GM12878 (cell line): ENCODE measurements around the gene VEPH1. TPM values are rescaled to one million over a fixed set of nuclear protein-coding genes. Genes with fewer than 3 reads are reported as not detected.
A peak's percentile ranks its signal among the peaks of the same experiment; 100 is the strongest.

Experiments
- ATAC-seq: fragments of 200-7000 bp; cut with Tn5 transposase; 3 replicates; pipeline ENCODE4 v1.9.1; 2020; ENCODE audit warnings: mild to moderate bottlenecking, moderate library complexity
- BruUV-seq: library from RNA; stranded (reverse); fragments of 400-500 nt; replicated peaks from 2 replicates; lab custom pipeline; 2021; lab: Mats Ljungman, UMichigan
- CTCF ChIA-PET: fragments of 300-600 bp; sonication (Branson Sonifier 250); formaldehyde crosslinking; extraction: SDS; loops from one replicate; lab custom pipeline; 2021; ENCODE audit warnings: inconsistent platforms; lab: Yijun Ruan, JAX
- POLR2A ChIA-PET: fragments of 350-600 bp; formaldehyde crosslinking; extraction: SDS; loops from one replicate; lab custom pipeline; 2021; ENCODE audit warnings: inconsistent platforms; lab: Charles Lee
- RAD21 ChIA-PET: fragments of 300-600 bp; sonication (Branson Sonifier 250); formaldehyde crosslinking; loops from one replicate; lab custom pipeline; 2023; ENCODE audit warnings: antibody characterized with exemption; ENCODE audit not compliant: unreplicated experiment; lab: Charles Lee
- SMC1A ChIA-PET: fragments of 300-600 bp; sonication (Branson Sonifier 250); formaldehyde crosslinking; loops from one replicate; lab custom pipeline; 2023; ENCODE audit not compliant: unreplicated experiment, uncharacterized antibody; lab: Charles Lee
- DNase-seq: peaks from one replicate; pipeline ENCODE4 v3.0.0-alpha.2; 2011; ENCODE audit warnings: low read depth, low spot score
- FAIRE-seq: peaks from 3 replicates; lab custom pipeline; 2011; peaks lifted over from hg19 to GRCh38; lab: Jason Lieb, UNC
- H2AFZ ChIP-seq: 2 replicates; pipeline ENCODE4 v1.6.0; 2011; ENCODE audit warnings: low read depth, low read length, control low read depth; ENCODE audit not compliant: control insufficient read depth
- H3K27ac ChIP-seq: 2 replicates; pipeline ENCODE4 v1.5.1; 2011; ENCODE audit warnings: control low read depth; ENCODE audit not compliant: control insufficient read depth, insufficient read depth
- H3K27me3 ChIP-seq, 2 experiments: replicated peaks in 1 of 2; 2 replicates each; pipeline versions ENCODE4 v1.6.0 to v1.6.1; 2011; ENCODE audit warnings: low read length in 1 of 2; ENCODE audit not compliant: control insufficient read depth in 2 of 2, insufficient read depth in 2 of 2
- H3K36me3 ChIP-seq, 2 experiments: 2 replicates each; pipeline ENCODE4 v1.5.1; 2011; ENCODE audit warnings: low read length in 1 of 2; ENCODE audit not compliant: control insufficient read depth in 2 of 2, insufficient read depth in 2 of 2
- H3K4me1 ChIP-seq: 2 replicates; pipeline ENCODE4 v1.6.1; 2011; ENCODE audit warnings: mild to moderate bottlenecking, low read length, moderate library complexity, mixed read lengths; ENCODE audit not compliant: control insufficient read depth, insufficient read depth
- H3K4me2 ChIP-seq: 2 replicates; pipeline ENCODE4 v1.6.0; 2011; ENCODE audit warnings: control low read depth; ENCODE audit not compliant: control insufficient read depth, insufficient read depth
- H3K4me3 ChIP-seq: fragments of 200-600 bp; sonication (generic); 2 replicates; pipeline ENCODE4 v1.5.1; 2016
- H3K79me2 ChIP-seq: 2 replicates; pipeline ENCODE4 v1.6.0; 2011; ENCODE audit warnings: low read length; ENCODE audit not compliant: control insufficient read depth, insufficient read depth
- H3K9ac ChIP-seq: 2 replicates; pipeline ENCODE4 v1.8.0; 2011; ENCODE audit warnings: low read length, control low read depth, mixed read lengths; ENCODE audit not compliant: control insufficient read depth, insufficient read depth
- H3K9me3 ChIP-seq: replicated peaks from 3 replicates; pipeline ENCODE4 v1.5.1; 2011; ENCODE audit warnings: mild to moderate bottlenecking, low read length; ENCODE audit not compliant: control insufficient read depth, insufficient read depth
- H4K20me1 ChIP-seq: 2 replicates; pipeline ENCODE4 v1.6.0; 2011; ENCODE audit not compliant: control insufficient read depth, insufficient read depth
- CBX5 ChIP-seq: sonication (generic); IDR thresholded peaks from 2 replicates; pipeline ENCODE4 v1.6.1; 2016; ENCODE audit warnings: low read depth, moderate library complexity, mild to moderate bottlenecking, inconsistent platforms
- EP300 ChIP-seq, 2 experiments: fragments of 150-350 bp in 1 of 2; IDR thresholded peaks; 2 replicates each; pipeline ENCODE4 v1.6.1; 2011 to 2012; ENCODE audit warnings: low read depth in 2 of 2, low read length in 2 of 2, borderline replicate concordance in 1 of 2, improper control_type of control experiment in 1 of 2, inconsistent platforms in 1 of 2; ENCODE audit not compliant: control insufficient read depth in 1 of 2
- HDAC2 ChIP-seq: fragments of 200-600 bp; sonication (generic); IDR thresholded peaks from 2 replicates; pipeline ENCODE4 v1.6.1; 2017
- HDGF ChIP-seq: fragments of 450-650 bp; IDR thresholded peaks from 2 replicates; pipeline ENCODE4 v1.6.1; 2016; ENCODE audit warnings: antibody characterized with exemption
- KAT2A ChIP-seq: conservative IDR thresholded peaks from 2 replicates; pipeline ENCODE4 v1.6.1; 2011; ENCODE audit warnings: low read depth, low read length; ENCODE audit not compliant: control insufficient read depth
- KLF5 ChIP-seq: fragments of 450-650 bp; IDR thresholded peaks from 2 replicates; pipeline ENCODE4 v1.6.1; 2014; ENCODE audit warnings: mild to moderate bottlenecking; ENCODE audit not compliant: partially characterized antibody
- RAD21 ChIP-seq: IDR thresholded peaks from 2 replicates; pipeline ENCODE4 v1.6.1; 2011; ENCODE audit warnings: mild to moderate bottlenecking, low read depth, low read length, moderate library complexity; ENCODE audit not compliant: insufficient read depth
- RB1 ChIP-seq: fragments of 450-650 bp; formaldehyde crosslinking; IDR thresholded peaks from 2 replicates; pipeline ENCODE4 v1.6.1; 2017; ENCODE audit warnings: mild to moderate bottlenecking, borderline replicate concordance
- SMARCA5 ChIP-seq: fragments of 450-650 bp; IDR thresholded peaks from 2 replicates; pipeline ENCODE4 v1.6.1; 2017; ENCODE audit warnings: mild to moderate bottlenecking
- SMC3 ChIP-seq: IDR thresholded peaks from 2 replicates; pipeline ENCODE4 v1.6.1; 2011; ENCODE audit warnings: low read length, improper control_type of control experiment, borderline replicate concordance
- TAF1 ChIP-seq: IDR thresholded peaks from 2 replicates; pipeline ENCODE4 v1.6.1; 2011; ENCODE audit warnings: mild to moderate bottlenecking, low read depth, low read length, borderline replicate concordance
- WGBS: methylation state at CpG from one replicate; pipeline ENCODE4 v1.1.6; 2016; ENCODE audit warnings: low lambda C conversion rate; ENCODE audit not compliant: insufficient replicate concordance, insufficient coverage; ENCODE audit errors: missing lambda C conversion rate; 5-methylcytosine and 5-hydroxymethylcytosine counted together
- in situ Hi-C: fragments of 300-500 bp; cut with MboI; formaldehyde crosslinking; loops from 9 replicates; pipeline ENCODE4 v1.14.3; 2018; ENCODE audit warnings: mixed read lengths
- intact Hi-C: fragments of 100-400 bp; cut with micrococcal nuclease; formaldehyde crosslinking; loops from one replicate; pipeline ENCODE4 v1.14.2; 2022; ENCODE audit not compliant: unreplicated experiment
- polyA plus RNA-seq, 11 experiments: library from polyadenylated mRNA; depleted of rRNA in 4 of 11; unstranded in 6 of 11; stranded (reverse) in 5 of 11; fragments of >200 nt; fragmentation: Nextera tagmentation in 4 of 11; fragmentation: Illumina TruSeq in 1 of 11; extraction: Ambion mirVana in 4 of 11; extraction: Trizol in 1 of 11; gene quantifications; 1 replicate in 1 of 11; 2 replicates in 10 of 11; pipeline versions ENCODE4 v1.2.1 to v1.2.3, GENCODE V29; 2011 to 2016; ENCODE audit warnings: inconsistent platforms in 2 of 11, missing spikeins in 2 of 11, low read depth in 1 of 11
- total RNA-seq, 4 experiments: library from RNA; depleted of rRNA in 3 of 4; stranded (reverse); fragments of >200 nt in 3 of 4; fragmentation: Illumina TruSeq in 1 of 4; extraction: Trizol in 1 of 4; gene quantifications; 2 replicates each; pipeline versions ENCODE4 v1.2.1 to v1.2.3, GENCODE V29; 2013 to 2021
- TF ChIP-seq, protein P1 (sequence below): IDR thresholded peaks from 2 replicates; pipeline ENCODE4 v1.6.1; 2011; ENCODE audit warnings: borderline replicate concordance, low read depth, mild to moderate bottlenecking, moderate library complexity, low read length; ENCODE audit not compliant: insufficient read depth, poor library complexity, severe bottlenecking
- TF ChIP-seq, protein P2 (sequence below): fragments of 450-650 bp; IDR thresholded peaks from 2 replicates; pipeline ENCODE4 v1.6.1; 2017; ENCODE audit warnings: mild to moderate bottlenecking, low read depth, inconsistent platforms; ENCODE audit not compliant: poor library complexity, severe bottlenecking
- TF ChIP-seq, protein P3 (sequence below): fragments of 450-650 bp; IDR thresholded peaks from 2 replicates; pipeline ENCODE4 v1.6.1; 2017; ENCODE audit warnings: antibody characterized with exemption, mild to moderate bottlenecking, moderate library complexity
- TF ChIP-seq, protein P4 (sequence below): fragments of 450-650 bp; IDR thresholded peaks from 2 replicates; pipeline ENCODE4 v1.6.1; 2016; ENCODE audit warnings: mild to moderate bottlenecking

Gene VEPH1
- total and polyA plus RNA-seq, 10 of the 15 experiments (the other 5 are each of a cell fraction or from before 2014, with no cell fraction given): 0.04 to 0.26 (median 0.17) TPM; not detected in 7

DNA sequence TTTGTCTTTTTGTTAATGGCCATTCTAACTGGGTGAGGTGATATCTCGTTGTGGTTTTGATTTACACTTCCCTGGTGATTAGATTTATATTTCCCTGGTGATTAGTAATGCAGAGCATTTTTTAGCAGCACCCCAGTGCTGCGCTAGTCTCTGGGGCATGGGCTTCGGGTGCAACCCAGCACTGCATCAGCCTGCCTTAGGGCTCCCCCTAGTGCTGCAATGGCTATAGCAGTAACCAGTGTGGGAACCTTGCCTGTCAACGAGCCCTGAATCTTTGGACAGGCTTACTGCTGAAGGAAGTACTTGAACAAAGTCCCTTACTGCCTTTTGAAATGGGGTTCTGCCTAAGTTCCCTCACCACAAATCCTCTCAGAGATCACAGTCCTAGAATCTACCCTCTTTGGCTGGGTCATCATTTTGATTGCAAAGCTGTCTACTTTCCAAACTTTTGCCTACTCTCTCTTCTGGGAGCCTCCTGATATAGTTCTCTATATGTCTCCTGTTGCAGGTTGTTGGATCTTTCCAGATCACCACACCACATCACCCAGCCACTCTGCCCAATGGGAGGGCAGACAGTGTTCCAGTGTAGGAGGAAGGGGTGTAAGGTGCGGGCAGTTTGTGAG, 264.0 kb downstream of the VEPH1 start:
- H3K4me2 ChIP-seq: no peak overlapping the region
- no peak overlapping the region for H3K9ac ChIP-seq
- ATAC-seq: peak; percentile 100
- intact Hi-C loops: loop anchor here (1.0 to 5.0 kb wide), 4 partner anchors 35 to 1087 kb away; no protein-coding TSS in a partner anchor
- no peaks in the 10 kb centered on the region for H4K20me1 ChIP-seq
- H3K4me3 ChIP-seq: no peak overlapping the region
- H3K27ac ChIP-seq: no peak overlapping the region
- H3K4me1 ChIP-seq: no peaks in the 10 kb centered on the region
- CTCF ChIA-PET: interaction anchor here (0.6 to 2.5 kb wide), 11 partner anchors 8 to 769 kb away, joined by 3 to 12 read pairs (median 4); no protein-coding TSS in a partner anchor
- POLR2A ChIA-PET: no interaction called here
- 19% methylated on average over 5 of the region's 5 CpGs for WGBS
- BruUV-seq: no TSS peak
- no peaks in the 10 kb centered on the region for H3K36me3 ChIP-seq
- no peaks in the 10 kb centered on the region for H3K9me3 ChIP-seq
- FAIRE-seq: peak; percentile 96
- in situ Hi-C loops: no loop called here
- H3K27me3 ChIP-seq: no peaks in the 10 kb centered on the region; a peak in 2 of 4 replicates
- H3K79me2 ChIP-seq: no peaks in the 10 kb centered on the region
- RAD21 ChIA-PET: interaction anchor here (0.6 kb wide), 1 partner anchor 35 kb away, joined by 3 read pairs; no protein-coding TSS in a partner anchor
- DNase-seq: peak; percentile 8
- SMC1A ChIA-PET: no interaction called here
- H2AFZ ChIP-seq: no peak overlapping the region
- TF ChIP-seq, protein P1, sequence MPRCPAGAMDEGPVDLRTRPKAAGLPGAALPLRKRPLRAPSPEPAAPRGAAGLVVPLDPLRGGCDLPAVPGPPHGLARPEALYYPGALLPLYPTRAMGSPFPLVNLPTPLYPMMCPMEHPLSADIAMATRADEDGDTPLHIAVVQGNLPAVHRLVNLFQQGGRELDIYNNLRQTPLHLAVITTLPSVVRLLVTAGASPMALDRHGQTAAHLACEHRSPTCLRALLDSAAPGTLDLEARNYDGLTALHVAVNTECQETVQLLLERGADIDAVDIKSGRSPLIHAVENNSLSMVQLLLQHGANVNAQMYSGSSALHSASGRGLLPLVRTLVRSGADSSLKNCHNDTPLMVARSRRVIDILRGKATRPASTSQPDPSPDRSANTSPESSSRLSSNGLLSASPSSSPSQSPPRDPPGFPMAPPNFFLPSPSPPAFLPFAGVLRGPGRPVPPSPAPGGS: no peak
- no peak for TF ChIP-seq KAT2A
- TF ChIP-seq CBX5: no peak
- TF ChIP-seq, protein P2, sequence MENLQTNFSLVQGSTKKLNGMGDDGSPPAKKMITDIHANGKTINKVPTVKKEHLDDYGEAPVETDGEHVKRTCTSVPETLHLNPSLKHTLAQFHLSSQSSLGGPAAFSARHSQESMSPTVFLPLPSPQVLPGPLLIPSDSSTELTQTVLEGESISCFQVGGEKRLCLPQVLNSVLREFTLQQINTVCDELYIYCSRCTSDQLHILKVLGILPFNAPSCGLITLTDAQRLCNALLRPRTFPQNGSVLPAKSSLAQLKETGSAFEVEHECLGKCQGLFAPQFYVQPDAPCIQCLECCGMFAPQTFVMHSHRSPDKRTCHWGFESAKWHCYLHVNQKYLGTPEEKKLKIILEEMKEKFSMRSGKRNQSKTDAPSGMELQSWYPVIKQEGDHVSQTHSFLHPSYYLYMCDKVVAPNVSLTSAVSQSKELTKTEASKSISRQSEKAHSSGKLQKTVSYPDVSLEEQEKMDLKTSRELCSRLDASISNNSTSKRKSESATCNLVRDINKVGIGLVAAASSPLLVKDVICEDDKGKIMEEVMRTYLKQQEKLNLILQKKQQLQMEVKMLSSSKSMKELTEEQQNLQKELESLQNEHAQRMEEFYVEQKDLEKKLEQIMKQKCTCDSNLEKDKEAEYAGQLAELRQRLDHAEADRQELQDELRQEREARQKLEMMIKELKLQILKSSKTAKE: no peak
- TF ChIP-seq, protein P3, sequence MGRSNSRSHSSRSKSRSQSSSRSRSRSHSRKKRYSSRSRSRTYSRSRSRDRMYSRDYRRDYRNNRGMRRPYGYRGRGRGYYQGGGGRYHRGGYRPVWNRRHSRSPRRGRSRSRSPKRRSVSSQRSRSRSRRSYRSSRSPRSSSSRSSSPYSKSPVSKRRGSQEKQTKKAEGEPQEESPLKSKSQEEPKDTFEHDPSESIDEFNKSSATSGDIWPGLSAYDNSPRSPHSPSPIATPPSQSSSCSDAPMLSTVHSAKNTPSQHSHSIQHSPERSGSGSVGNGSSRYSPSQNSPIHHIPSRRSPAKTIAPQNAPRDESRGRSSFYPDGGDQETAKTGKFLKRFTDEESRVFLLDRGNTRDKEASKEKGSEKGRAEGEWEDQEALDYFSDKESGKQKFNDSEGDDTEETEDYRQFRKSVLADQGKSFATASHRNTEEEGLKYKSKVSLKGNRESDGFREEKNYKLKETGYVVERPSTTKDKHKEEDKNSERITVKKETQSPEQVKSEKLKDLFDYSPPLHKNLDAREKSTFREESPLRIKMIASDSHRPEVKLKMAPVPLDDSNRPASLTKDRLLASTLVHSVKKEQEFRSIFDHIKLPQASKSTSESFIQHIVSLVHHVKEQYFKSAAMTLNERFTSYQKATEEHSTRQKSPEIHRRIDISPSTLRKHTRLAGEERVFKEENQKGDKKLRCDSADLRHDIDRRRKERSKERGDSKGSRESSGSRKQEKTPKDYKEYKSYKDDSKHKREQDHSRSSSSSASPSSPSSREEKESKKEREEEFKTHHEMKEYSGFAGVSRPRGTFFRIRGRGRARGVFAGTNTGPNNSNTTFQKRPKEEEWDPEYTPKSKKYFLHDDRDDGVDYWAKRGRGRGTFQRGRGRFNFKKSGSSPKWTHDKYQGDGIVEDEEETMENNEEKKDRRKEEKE: no peak
- no peak for TF ChIP-seq KLF5
- TF ChIP-seq RAD21: peak; percentile 89
- no peak for TF ChIP-seq EP300 (IDR thresholded peaks at IDR 0.05; ENCODE audit: borderline replicate concordance in 1 of 2, control insufficient read depth in 1 of 2, low read depth in 2 of 2, low read length in 2 of 2)
- 0 out of 2 replicates have a peak, but pooled peaks have one; percentile 31 for TF ChIP-seq RB1
- 0 out of 2 replicates have a peak, but pooled peaks have one; percentile 55 for TF ChIP-seq SMARCA5
- TF ChIP-seq, protein P4, sequence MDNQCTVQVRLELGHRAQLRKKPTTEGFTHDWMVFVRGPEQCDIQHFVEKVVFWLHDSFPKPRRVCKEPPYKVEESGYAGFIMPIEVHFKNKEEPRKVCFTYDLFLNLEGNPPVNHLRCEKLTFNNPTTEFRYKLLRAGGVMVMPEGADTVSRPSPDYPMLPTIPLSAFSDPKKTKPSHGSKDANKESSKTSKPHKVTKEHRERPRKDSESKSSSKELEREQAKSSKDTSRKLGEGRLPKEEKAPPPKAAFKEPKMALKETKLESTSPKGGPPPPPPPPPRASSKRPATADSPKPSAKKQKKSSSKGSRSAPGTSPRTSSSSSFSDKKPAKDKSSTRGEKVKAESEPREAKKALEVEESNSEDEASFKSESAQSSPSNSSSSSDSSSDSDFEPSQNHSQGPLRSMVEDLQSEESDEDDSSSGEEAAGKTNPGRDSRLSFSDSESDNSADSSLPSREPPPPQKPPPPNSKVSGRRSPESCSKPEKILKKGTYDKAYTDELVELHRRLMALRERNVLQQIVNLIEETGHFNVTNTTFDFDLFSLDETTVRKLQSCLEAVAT: no peak
- no peak for TF ChIP-seq HDAC2
- peak; percentile 73; the same call in 1 of the 2 replicates for TF ChIP-seq SMC3
- TF ChIP-seq TAF1: no peak
- no peak for TF ChIP-seq HDGF
